ENCODE data around the gene TNFRSF1B. TPM values are rescaled to one million over a fixed set of nuclear protein-coding genes. Genes with fewer than 3 reads are reported as not detected.

TNFRSF1B gene
- total RNA-seq, 1 donor from 2014 or later, result 16.2 TPM

GRCh38 chr1:12130466-12131130 lies 36.2 kb upstream of the TNFRSF1B start:
- Histone ChIP-seq H3K36me3 (no peaks in the 10 kb centered on the region), H3K4me1 (peaks cover 27% of the 10 kb centered on the region), H3K27me3 (ENCODE audit: low read depth) (no peaks in the 10 kb centered on the region), H3K27ac (replicated peaks) (no peak overlapping the region), H3K9me3 (replicated peaks) (no peaks in the 10 kb centered on the region), H3K4me3 (no peak overlapping the region)
- TF ChIP-seq CTCF (IDR thresholded peaks at IDR 0.05; ENCODE audit: borderline replicate concordance), result no peak
- intact Hi-C loops (cut with micrococcal nuclease), result no loop called here
- no peak for DNase-seq

- TF ChIP-seq CTCF (IDR thresholded peaks at IDR 0.05; ENCODE audit: borderline replicate concordance), result no peak
- Histone ChIP-seq H3K9me3 (replicated peaks) (no peaks in the 10 kb centered on the region), H3K27ac (replicated peaks) (peak overlapping the region; percentile 56), H3K4me3 (no peak overlapping the region), H3K4me1 (peaks cover 29% of the 10 kb centered on the region), H3K27me3 (ENCODE audit: low read depth) (no peaks in the 10 kb centered on the region), H3K36me3 (no peaks in the 10 kb centered on the region)
- DNase-seq, result no peak
- intact Hi-C loops (cut with micrococcal nuclease), result no loop called here
Observed at GRCh38 chr1:12132078-12132477, 34.7 kb upstream of the TNFRSF1B start.

- no peaks in the 10 kb centered on the region for H3K36me3 ChIP-seq
- H3K27ac ChIP-seq (replicated peaks), result peak overlapping the region; percentile 66
- intact Hi-C loops (cut with micrococcal nuclease), result no loop called here
- no peaks in the 10 kb centered on the region for H3K27me3 ChIP-seq (ENCODE audit: low read depth)
- no peak for TF ChIP-seq CTCF (IDR thresholded peaks at IDR 0.05; ENCODE audit: borderline replicate concordance)
- no peak for DNase-seq
- no peaks in the 10 kb centered on the region for H3K9me3 ChIP-seq (replicated peaks)
- H3K4me3 ChIP-seq, result no peak overlapping the region
- peaks cover 29% of the 10 kb centered on the region for H3K4me1 ChIP-seq
Observed at GRCh38 chr1:12134716-12135115, 32.1 kb upstream of the TNFRSF1B start.

- Histone ChIP-seq H3K27ac (replicated peaks) (peak overlapping the region; percentile 66), H3K4me3 (no peak overlapping the region), H3K36me3 (no peaks in the 10 kb centered on the region), H3K9me3 (replicated peaks) (no peaks in the 10 kb centered on the region), H3K27me3 (ENCODE audit: low read depth) (no peaks in the 10 kb centered on the region), H3K4me1 (peaks cover 29% of the 10 kb centered on the region)
- intact Hi-C loops (cut with micrococcal nuclease), result no loop called here
- peak; percentile 64 for DNase-seq
- no peak for TF ChIP-seq CTCF (IDR thresholded peaks at IDR 0.05; ENCODE audit: borderline replicate concordance)
Observed at GRCh38 chr1:12135612-12136011, 31.2 kb upstream of the TNFRSF1B start.

GRCh38 chr1:12136916-12137610 lies 29.7 kb upstream of the TNFRSF1B start:
- peaks cover 23% of the 10 kb centered on the region for H3K4me1 ChIP-seq
- intact Hi-C loops (cut with micrococcal nuclease), result no loop called here
- no peak for DNase-seq
- no peaks in the 10 kb centered on the region for H3K9me3 ChIP-seq (replicated peaks)
- no peak for TF ChIP-seq CTCF (IDR thresholded peaks at IDR 0.05; ENCODE audit: borderline replicate concordance)
- H3K4me3 ChIP-seq, result no peak overlapping the region
- no peak overlapping the region for H3K27ac ChIP-seq (replicated peaks)
- no peaks in the 10 kb centered on the region for H3K36me3 ChIP-seq
- no peaks in the 10 kb centered on the region for H3K27me3 ChIP-seq (ENCODE audit: low read depth)
